ENCODE measurements around the gene RRAD.

RRAD gene

DNA sequence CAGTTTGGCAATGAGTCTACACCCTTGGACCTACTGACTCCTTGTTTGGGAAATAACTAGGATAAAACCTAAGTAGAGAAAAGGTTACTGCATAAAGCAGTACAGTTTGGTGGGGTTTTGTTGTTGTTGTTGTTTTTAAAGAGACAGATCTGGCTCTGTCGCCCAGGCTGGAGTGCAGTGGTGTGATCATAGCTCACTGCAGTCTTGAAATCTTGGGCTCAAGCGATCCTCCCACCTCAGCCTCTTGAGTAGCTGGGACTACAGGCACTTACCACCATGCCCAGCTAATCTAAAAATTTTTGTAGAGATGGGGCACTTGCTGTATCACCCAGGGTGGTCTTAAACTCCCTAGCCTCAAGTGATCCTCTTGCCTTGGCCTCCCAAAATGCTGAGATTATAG lies 43.8 kb downstream of the RRAD start:
- TF ChIP-seq, protein P1, sequence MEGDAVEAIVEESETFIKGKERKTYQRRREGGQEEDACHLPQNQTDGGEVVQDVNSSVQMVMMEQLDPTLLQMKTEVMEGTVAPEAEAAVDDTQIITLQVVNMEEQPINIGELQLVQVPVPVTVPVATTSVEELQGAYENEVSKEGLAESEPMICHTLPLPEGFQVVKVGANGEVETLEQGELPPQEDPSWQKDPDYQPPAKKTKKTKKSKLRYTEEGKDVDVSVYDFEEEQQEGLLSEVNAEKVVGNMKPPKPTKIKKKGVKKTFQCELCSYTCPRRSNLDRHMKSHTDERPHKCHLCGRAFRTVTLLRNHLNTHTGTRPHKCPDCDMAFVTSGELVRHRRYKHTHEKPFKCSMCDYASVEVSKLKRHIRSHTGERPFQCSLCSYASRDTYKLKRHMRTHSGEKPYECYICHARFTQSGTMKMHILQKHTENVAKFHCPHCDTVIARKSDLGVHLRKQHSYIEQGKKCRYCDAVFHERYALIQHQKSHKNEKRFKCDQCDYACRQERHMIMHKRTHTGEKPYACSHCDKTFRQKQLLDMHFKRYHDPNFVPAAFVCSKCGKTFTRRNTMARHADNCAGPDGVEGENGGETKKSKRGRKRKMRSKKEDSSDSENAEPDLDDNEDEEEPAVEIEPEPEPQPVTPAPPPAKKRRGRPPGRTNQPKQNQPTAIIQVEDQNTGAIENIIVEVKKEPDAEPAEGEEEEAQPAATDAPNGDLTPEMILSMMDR (conservative IDR thresholded peaks at IDR 0.05; ENCODE audit: control insufficient read depth, insufficient read depth, low read depth, low read length): no peak
- peak overlapping the region; percentile 86 for H3K4me3 ChIP-seq (ENCODE audit: control insufficient read depth, low read depth, low read length)
- DNase-seq (ENCODE audit: low read depth): peak; percentile 44

DNA sequence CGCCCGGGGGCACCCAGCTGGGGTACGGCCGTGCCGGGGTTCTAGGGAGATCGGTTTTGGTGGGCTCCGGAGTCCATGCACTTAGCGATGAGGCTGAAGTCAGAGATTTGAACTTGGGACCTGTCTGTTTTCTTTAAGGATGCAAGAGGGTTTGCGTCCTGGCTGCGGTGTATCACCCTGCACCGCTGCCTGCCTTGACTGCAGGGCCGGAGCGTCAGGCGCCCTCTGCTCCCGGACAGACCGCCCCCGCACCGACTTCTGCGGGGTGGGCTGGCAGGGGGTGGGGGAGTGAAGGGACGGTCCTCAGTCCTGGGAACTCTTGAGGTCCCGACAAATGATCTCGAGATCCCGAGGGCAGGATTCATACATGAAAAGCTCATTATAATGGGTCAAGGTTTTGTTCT lies 44.3 kb downstream of the RRAD start:
- DNase-seq (ENCODE audit: low read depth): no peak
- TF ChIP-seq, protein P1 (conservative IDR thresholded peaks at IDR 0.05; ENCODE audit: control insufficient read depth, insufficient read depth, low read depth, low read length): no peak
- H3K4me3 ChIP-seq (ENCODE audit: control insufficient read depth, low read depth, low read length): peak overlapping the region; percentile 86

DNA sequence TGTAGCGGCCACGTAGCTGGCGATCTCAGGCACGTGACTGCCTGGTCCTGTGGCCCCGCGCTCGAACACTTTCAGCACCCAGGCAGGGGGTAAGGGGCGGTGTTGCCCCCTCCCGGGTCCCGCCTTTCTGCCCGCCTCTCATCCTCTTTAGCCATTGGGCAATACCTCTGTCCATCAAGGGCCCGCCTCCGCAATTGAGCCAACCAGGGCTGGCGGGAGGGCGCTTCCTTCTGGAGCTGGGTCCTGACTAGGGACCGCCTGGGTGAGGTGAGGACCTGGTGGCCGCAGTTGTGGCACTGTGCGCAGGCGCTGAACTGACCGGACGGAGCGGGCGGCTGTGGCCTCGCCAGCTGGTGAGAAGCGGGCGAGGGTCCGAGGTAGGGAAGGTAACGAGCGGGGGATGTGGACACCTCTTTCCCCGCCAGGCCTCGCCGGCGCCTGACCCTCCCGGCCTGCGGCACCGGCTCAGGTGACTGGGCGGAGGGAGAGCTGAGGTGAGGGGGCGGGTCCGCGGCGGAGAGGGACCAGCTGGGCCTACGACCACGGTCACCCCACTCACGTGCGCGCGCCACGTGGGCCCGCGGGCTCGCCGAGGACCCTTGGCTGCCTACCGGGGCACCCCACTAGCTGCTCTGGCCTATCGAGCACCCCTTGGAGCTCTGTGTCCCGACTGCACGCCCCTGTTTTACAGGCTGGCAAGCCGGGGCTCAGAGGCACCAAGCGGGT lies 44.9 kb downstream of the RRAD start, which contains the start of gene PDP2:
Gene PDP2 (plus strand): TSS at position 228 of the 726 bp plus-strand sequence. CDS start 3,770 bp downstream, outside the sequence.
- H3K4me3 ChIP-seq (ENCODE audit: control insufficient read depth, low read depth, low read length): peak within 1 kb of the TSS; percentile 86
- TF ChIP-seq, protein P1 (conservative IDR thresholded peaks at IDR 0.05; ENCODE audit: control insufficient read depth, insufficient read depth, low read depth, low read length): no peak
- peak; percentile 90 for DNase-seq (ENCODE audit: low read depth)

DNA sequence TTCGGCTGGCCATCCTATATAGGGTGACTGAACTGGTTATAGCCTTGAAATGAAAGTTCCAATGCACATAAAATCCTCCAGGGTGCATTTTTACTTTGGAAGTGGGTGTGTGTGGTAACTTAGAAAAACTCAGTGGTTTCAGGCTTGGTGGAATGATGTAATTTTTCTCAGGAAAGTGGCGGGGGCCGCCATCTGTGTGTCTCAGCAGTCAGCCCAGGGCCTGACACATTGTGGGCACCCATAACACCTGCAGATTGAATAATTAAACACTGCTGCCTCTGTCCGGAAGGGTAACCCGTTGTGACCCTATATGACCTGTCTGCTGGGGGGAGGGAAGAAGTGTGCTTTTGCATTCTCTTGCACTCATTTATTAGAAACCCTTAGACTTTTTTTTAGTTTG lies 47.3 kb downstream of the RRAD start:
- DNase-seq (ENCODE audit: low read depth): peak; percentile 20
- no peak overlapping the region for H3K4me3 ChIP-seq (ENCODE audit: control insufficient read depth, low read depth, low read length)
- TF ChIP-seq, protein P1 (conservative IDR thresholded peaks at IDR 0.05; ENCODE audit: control insufficient read depth, insufficient read depth, low read depth, low read length): no peak

DNA sequence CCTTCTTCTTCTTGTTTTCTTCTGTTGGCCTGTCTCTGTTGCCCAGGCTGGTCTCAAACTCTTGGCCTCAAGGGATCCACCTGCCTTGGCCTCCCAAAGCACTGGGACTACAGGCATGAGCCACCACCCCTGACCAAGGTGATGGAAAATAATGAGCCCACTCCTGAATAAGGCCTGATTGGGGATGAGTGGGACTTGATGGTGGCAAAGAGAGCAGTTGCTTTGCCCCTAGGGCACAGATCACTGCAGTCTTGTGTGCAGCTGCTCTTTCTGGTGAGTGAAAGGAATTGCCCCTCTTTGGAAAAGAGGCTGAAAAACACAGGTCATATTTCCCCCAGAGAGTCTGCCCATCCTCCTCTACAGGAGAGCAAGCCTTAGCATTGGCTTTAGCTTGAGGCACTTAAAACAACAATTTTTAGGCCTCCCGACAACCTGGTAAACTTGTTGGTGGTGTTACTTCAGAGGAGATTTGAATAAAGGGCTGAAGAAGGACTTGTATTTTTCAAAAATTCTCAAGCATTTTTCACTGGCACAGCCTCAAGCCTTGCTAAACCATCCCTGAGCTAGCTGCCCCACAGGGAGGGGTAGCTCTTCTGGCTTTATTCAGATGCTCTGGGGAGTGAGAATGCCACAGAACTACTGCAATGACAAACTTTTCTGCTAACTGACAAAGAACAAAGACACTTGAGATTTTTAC lies 51.1 kb downstream of the RRAD start:
- DNase-seq (ENCODE audit: low read depth): peak; percentile 34
- TF ChIP-seq, protein P1 (conservative IDR thresholded peaks at IDR 0.05; ENCODE audit: control insufficient read depth, insufficient read depth, low read depth, low read length): no peak
- no peak overlapping the region for H3K4me3 ChIP-seq (ENCODE audit: control insufficient read depth, low read depth, low read length)

DNA sequence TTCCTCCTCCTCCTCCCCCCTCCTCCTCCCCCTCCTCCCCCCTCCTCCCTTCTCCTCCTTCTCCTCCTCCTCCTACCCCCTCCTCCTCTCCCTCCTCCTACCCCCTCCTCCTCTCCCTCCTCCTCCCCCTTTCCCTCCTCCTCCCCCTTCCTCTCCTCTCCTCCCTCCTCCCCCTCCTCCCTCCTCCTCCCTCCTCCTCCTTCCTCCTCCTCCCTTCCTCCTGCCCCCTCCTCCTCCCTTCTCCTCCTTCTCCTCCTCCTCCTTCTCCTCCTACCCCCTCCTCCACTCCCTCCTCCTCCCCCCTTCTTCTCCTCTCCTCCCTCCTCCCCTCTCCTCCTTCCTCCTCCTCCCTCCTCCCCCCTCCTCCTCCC lies 51.7 kb downstream of the RRAD start:
- TF ChIP-seq, protein P1 (conservative IDR thresholded peaks at IDR 0.05; ENCODE audit: control insufficient read depth, insufficient read depth, low read depth, low read length): no peak
- DNase-seq (ENCODE audit: low read depth): no peak
- H3K4me3 ChIP-seq (ENCODE audit: control insufficient read depth, low read depth, low read length): no peak overlapping the region
